Renal pelvis (tissue), 4 donors: Measurements from ENCODE around the gene MAMLD1. TPM values are rescaled to one million over a fixed set of nuclear protein-coding genes. Genes with fewer than 3 reads are reported as not detected.

Source experiments
- DNase-seq: peaks from one replicate; pipeline ENCODE4 v3.0.0-alpha.2; 2013
- polyA plus RNA-seq, 3 donors: library from polyadenylated mRNA; unstranded; fragments of 120-200 nt; gene quantifications; one replicate each; pipeline ENCODE4 v1.2.1, GENCODE V29; 2013; ENCODE audit not compliant: insufficient read length in 3 of 3

The MAMLD1 gene
- polyA plus RNA-seq, 3 donors: 6.8 to 7.5 (median 6.8) TPM

DNA sequence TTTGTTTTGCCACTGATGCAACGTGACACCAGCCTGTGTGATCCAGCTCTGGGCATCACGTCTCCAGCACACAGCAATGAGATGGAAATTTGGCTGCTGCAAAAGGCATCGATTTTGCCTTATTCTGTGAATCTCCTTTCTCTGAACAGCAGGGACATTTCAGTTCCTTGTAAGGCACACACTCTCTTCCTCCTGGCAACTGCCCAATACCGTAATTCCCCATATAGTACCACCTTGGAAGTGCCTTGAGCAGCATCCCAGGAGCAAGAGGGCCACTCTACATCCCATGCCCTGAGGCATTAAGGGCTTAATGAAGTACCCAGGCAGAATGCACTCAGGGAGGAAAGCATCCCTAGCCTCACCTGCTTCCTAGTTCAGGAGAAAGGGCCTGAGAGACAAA is 10.5 kb upstream of the MAMLD1 start:
- DNase-seq: no peak

DNA sequence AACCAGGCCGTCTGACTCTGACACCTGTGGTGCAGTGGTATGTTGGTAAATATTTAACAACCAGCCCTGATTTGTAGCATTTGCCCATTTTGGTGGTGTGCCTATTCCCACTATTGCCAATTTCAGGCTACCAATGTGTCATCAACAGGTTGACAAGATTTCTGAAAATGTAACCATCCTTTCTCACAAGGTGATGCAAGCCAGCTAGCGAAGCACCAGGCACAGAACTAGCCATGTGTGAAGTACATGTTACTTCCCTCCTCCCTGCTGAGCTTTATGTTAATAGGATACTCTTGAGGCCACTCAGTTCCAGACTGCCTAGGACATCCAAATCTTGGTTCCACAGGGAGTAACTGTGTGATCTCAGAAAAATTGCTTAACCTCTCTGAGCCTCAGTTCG is 7.2 kb upstream of the MAMLD1 start:
- DNase-seq: no peak

DNA sequence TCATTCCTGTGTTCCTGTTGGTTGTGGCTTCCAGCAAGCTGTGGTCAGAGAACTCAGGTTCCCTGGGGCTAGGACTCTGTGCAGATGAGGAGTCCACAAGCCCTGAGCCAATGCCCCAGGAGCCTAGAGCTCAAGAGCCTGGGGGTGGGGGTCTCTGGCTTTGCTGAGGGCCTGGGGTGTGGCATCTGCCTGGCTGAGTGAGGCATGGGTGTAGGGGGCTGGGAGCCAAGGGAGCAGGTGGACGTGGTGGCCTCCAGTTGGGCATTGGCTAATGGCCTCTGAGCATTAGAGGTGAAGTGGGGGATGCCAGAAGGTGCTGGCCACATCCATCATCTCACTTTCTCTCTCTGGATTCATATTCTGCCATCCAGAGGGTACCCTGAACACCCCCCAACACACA is 5.3 kb upstream of the MAMLD1 start:
- DNase-seq: no peak

DNA sequence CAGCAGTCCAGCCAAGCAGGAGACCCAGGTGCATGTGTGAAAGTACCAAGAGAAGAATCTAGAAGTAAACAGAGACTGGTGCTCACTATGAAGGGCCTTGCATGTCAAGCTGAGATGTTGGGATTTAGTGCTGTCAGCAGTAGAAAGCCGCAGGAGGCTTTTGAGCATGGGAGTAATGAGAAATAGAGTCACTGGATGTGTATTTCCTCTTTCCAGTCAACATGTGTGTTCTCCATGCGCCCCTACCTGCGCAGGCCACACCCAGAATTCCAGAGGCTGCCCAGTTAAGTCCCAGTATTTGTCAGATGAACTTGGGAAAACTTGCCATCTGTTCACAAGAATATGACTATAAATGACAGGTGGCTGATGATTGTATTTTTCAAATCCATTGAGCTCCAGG is 4.5 kb upstream of the MAMLD1 start:
- no peak for DNase-seq

DNA sequence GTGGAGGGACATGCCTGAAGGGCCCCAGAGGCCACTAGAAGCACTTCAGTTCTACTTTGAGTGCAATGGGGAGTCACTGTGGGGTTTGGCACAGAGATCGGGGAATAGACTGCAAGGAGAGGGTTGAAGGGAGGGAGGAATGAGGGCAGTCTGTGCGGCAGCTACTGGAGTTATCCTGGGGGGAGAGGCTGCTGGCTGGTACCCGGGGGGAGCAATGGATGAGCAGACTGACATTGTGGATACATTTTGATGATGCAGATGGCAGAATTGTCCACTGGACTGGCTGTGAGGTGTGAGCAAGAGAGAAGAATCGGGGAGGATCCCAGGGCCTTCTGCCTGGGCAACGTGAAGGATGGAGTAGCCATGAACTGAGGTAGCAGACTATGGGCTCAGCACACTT is 2.8 kb upstream of the MAMLD1 start:
- DNase-seq: no peak

DNA sequence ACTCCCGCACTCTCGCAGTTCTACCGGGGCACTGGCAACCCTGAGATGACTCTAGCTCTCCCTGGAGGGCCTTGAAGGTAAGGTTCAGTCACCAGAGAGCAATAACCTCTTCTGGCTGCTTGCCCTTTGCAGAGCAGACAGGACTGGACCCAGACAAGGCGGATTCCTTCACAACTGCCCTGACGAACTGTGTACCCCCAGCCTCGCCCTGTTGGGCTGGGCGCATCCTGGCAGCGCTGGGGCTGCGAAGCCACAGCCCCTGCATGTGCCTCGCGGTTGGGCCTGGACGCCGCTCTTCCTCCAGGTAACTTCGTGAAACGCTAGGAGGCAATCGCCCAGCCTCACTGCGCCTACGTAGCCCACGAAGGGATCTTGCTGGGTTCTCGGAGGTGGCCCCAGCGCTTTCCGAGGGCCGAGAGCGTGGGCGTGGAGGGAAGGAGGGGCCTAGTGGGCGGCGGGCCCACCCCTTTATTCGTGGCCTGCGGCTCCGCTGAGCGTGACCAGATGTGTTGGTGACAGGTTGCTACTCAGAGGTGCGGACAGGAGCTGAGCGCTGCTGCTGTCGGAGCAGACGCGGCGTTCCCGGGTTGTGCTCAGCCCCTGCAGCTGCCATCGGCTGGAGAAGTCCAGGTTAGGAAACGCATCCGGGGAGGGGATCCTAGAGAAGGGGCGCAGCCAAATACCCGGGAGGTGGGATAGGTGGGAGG is 1.9 kb upstream of the MAMLD1 start:
- no peak for DNase-seq

DNA sequence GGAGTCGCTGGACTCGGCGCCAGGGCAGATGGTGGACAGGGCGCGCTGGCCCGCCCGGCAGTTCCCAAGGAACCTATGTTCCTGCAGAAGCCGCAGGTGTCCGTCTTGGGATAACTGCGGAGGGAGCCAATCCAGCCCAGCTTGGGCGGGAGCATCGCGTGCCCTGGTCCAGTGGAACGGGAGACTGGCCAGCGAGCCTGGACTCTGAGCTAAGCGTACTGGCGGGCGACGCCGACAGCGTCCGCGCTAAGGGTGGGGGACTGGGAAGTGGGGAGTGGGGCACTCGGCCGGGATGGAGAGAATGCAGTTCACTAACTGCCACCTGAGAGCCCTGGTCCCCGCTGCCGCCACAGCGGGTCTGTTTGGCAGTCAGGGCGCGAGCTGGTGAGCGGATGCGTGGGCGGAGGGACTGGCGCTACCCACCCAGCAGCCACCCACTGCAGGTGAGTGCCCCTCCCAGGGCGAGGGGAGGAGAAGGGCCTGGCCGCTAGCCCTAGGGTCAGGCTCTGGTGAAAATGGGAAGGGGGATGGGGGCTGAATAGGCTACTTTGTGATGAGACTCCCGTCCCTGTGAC is 1.3 kb upstream of the MAMLD1 start:
- no peak for DNase-seq

DNA sequence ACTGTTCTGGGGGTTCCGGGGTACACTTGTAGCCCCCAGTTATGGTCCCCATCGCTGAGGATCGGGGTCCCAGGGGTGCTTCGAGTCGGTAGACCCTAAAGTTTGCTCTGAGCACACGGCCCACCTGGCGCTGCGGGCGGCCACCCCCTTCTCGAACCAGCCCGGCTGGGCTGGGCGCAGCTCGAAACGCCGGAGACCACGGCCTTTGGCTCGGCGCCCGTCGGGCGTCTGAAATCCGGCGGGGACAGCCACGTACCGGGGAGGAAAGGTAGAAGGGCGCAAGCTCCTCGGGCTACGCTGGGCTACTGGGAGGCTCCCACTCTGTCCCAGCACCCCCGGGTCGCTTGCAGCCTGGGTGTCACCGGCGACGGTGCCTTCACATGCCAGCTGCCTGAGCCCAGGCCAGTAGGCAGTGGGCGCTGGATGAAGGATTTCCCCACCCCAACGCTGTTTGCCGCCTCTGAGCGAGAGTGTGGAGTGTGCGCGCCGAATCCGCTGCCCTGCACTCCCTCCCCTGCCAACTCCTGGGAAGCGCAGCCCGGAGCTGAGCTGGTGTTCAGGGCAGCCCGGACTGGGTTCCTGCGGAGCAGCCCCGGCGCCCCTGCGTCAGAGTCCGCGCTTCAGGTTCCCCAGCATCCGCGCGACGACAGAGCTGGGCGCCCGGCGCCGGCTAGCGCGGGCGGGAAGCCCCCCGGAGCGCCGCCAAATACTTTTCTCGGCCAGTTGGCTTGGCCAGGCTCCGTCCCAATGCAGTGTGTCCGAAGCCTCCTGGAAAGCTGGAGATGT is 637 bp downstream of the MAMLD1 start:
- no peak for DNase-seq

DNA sequence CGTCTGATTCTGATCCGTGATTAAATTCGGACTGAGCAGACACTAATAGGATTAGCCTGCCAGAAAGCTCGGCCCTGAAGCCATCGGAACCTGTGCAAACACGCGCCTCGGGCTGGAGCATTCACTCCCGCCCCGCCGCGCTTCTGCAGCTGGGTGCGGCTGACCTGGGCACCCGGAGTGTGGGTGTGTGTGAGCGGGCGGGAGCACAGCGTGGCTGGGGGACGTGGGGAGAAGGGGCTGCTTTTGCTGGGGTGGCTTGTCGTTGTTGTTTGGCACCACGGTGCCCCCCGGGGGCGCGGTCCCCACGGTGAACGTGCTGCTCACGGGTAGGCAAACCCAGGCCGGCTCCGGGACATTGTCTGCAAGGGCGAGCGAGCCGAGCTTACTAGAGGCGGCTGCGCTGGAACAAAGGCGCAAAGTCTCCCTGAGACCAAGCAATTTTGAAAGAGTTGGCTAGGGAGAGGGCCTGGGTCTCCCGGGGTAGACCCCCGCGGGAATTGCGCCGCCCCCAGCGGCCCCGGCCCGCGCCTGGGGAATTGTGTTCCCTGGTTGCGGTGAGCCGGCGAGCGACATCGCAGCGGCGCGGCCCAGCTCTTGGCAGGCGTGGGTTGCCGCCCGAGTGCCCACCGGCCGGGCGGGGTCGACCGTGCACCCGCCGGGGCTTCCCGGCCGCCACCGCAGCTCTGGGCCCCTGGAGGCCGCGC is 1.4 kb downstream of the MAMLD1 start:
- DNase-seq: no peak

DNA sequence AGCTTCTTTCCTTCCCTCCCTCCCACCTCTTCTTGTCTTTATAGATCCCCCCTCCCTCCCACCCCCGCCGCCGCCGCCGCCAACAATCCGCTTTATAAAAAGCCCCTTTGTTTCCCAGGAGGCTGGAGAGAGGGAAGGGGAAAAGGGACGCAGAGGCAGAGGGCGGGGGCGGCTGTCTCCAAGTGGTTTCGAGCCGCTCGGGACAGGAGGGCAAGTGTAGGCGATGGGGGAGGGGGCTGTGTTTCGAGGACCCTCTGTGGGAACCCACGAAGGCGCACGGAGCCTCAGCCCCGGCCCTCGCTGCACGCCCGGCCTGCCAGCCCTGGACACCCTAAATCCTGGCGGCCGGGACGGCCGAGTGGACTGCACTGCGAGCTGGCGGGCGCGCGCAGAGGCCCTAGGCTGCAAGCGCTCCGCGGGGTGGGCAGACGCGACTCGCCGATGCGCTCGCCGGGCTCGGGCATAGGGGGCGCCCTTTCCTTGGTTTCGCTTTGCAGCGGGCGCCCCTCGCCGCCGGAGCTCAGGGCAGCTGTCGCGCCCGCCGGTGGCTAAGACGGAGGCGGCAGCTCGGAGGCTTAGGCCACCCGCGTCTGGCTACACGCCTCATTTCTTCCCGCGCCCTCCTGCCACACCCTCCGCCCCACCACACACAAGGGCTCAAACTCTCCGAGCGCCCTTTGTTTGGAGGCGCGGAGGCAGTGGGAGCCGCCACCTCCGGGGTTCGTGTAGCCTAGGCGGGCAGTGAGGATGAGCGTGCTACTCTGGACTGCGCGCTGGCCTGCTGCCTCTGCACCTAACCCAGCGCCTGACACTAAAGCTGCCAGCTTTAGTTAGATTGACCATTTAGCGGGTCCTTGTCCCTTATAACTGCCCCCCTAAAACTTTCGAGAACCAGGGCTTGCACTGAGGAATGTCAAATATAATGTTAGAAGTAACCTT is 2.2 kb downstream of the MAMLD1 start:
- DNase-seq: peak; percentile 63

DNA sequence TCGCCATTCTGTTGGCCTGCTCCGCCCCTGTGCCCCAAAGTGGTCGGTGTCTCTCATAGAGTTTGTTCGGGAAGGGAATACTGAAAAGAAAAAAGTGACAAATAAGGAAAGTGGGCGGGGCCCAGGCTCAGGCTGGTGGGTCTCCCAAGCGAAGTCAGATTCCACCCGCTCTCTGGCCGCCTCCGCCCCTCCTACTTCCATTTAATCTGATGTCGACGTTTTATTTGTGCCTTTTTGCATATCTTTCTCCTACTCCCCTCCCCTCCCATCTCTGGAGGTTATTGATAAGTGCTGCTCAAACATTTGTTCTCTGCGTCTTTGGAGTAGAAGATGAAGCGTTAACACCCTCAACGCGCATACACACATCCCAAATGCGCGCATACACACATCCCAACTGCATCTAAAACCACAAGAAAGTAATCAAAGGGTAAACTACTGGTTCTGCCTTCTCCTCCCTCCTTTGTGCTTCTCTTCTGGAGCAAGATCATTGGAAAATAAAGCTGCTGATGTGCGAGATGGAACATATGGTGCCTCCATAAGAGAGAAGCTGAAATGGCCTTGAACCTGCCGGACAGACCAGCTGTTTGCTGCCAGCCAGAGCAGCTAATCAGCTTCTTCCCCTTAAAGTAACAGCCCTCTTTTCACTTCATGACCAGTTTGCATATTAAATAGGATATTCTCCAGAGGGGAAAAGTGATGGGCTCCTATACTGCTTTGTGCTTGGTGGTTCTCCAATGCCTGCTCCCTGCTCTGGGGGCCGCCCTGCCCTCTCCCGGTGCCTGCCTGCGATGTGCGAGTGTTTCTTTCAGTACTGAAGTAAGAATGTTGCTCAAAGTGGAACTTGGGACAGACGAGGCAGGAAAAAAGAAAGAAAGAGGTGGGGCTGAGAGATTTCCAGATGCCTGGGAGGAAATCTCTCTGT is 3.1 kb downstream of the MAMLD1 start:
- DNase-seq: peak; percentile 61

DNA sequence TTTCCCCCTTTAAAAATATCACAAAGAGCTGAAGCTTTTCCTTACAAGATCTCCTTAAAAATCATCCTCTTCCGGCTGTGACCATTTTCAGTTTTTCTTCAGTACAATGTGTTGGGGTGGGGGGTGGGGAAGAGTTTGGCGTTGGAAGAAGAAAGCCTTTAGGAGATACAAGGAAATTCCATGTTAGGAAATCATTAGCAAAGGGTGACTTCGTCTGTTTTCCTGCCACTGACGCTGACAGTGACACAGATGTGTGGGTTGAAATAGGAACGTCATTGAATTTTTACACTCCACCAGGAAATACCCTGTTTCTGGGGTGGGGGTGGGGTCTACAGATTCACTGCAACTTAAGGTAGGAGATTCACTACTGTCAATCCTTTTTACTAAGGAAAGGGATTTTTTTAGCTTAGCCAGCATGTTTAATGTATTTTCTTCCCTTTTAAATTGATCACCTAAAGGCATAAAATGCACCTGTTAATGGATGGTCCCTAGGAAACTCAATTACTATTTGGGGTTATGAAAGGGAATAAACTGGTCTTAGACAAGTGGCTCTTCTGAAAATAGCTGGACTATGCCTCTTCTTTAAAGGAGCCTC is 3.9 kb downstream of the MAMLD1 start:
- no peak for DNase-seq

DNA sequence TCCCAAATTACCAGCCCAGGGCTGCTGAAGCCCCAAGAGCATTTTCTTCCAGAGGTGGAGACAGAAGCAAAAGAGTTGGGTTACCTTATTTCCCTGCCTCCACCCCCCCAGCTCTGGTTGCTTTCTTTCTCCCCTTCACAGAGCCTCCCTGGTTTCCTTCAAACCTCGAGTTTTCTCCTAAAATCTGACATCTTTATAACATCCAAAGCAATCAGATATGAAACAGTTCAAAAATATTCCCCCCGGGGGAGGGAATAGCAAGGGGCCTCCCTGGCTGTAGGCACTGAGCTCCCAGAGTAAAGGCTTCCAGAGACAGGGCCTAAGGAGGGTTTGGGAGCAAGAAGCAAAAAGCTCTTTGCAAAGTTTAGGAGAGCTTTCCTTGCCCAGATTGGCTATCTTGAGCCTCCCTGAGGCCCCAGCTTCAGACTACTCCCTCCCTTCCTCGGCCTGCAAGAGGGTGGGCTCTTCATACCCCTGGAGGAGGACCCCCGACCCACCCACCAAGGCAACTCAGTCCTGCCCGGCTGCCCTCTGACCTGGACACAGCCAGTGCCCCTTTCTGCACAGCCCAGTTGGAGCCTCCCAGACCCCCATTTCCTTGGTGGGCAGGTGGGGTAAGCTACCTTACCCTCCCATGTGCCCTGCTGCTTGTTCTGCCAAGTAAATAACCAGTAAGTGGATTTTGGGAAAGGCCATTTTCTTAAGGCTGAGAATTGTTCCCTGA is 7.6 kb downstream of the MAMLD1 start:
- no peak for DNase-seq

DNA sequence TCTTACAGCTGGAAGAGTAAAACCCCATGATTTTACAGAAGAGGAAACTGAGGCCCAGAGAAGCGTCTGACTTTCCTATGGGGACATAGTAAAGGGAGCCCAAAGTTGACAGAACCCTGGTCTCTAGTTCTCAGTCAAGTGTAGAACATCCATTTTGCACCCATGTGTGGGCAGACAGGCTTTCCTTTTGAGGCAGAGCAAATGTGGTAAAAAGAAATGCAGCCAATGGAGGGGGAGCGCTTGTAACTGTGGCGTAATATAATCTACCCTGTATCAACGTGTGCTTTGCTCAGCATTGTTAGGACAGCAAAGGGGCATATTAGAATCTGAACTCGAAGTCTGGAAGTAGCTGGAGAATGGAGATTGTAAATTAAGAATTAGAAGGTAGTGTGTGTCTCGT is 8.8 kb downstream of the MAMLD1 start:
- no peak for DNase-seq

DNA sequence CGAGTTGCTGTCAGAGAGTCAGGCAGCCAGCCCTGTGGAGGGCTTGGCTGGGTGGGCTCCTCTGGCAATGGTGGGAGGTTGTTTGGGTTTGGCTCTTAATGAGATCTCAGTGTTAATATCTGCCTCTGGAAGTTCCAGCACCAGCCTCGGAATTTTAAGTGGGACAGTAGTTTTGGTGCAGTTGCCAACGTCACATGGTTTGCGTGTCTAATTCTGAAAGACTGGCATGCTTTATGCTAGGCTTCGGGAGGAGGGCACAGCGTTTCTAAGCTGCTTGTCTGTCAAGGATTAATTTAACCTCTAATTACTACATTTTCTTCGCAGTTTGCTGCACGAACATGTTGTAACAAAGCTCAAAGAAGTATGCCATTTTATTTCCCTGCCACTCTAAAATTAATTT is 9.2 kb downstream of the MAMLD1 start:
- DNase-seq: no peak

DNA sequence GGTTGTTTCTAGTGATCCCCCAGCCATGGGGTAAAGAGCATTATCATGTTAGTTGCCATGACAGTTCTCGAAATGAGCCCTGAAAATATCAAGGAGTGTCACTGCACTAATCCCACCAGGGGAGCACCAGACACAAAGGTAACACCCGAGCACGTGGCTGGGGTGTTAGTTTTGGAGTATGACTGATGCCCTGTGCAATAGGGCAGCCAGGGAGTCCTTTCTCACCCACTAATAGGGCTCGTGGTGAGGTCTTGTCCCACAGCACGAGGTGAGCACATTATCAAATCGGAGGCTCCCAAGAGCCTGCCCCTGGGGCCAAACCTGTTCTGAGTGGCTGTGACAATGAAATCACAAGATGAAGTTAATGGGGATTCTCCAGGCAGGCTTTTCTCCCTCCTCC is 9.6 kb downstream of the MAMLD1 start:
- DNase-seq: no peak

DNA sequence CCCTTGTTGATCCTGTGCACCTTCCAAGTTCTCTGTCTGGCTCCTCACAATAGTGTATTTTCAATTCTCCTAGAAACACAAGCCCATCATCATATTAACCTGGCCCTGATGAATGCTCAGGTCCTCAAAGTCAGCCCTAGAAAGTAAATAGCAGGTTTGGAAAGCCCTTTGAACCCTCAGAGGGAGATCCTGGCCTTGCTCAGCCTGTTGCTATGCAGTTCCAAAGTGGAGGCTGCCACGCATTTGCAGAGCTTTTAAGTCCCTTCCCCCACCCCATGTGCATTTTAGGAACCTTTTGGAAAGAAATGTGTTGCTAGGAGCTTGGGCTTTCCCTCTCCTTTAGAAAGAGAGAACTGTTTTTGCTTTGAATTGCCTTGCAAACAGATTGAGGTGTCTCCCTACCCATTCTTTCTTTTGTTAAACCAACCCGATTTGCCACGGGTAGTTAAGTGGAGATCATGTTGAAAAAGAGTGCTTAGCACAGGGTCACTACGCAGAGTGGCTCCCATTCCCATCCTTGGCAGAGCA is 12.2 kb downstream of the MAMLD1 start:
- no peak for DNase-seq

DNA sequence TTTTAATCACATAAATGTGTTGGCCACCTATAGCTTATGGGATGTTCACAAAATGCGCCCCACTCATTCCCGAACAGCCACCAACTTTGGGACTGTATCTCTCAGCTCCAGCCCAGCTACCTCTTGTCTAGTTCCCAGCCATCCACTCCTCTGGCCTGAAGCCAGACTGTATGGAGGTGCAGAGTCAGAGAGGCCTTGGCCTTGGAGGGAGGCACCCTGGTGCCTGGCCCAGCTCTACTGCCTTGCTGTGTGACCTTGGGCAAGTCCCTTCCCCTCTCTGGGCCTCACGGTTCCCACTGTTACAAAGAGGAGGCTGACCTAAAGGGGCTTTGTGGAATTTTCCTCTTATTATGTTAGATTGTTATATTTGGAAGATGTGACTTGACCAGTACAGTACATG is 13.9 kb downstream of the MAMLD1 start:
- no peak for DNase-seq

DNA sequence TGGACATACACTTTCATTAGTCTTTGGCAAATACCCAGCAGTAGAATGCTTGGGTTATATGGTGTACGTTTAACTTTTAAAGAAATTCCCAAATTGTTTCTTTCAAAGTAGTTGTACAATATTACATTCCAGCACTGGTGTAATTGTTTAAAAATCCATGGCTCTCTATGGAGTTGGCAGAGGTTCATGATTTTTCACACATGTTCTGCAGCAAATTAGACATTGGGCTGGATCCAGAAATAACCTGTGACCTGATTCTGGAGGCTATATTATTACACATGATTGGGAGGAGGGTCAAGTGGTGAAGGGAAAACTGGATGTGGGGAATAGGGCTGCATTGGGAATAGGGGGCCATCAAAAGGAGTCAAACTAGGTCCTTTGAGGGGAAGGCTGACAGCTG is 41.9 kb downstream of the MAMLD1 start:
- DNase-seq: no peak
